ENCODE measurements around the gene TAF3.

The TAF3 gene

DNA sequence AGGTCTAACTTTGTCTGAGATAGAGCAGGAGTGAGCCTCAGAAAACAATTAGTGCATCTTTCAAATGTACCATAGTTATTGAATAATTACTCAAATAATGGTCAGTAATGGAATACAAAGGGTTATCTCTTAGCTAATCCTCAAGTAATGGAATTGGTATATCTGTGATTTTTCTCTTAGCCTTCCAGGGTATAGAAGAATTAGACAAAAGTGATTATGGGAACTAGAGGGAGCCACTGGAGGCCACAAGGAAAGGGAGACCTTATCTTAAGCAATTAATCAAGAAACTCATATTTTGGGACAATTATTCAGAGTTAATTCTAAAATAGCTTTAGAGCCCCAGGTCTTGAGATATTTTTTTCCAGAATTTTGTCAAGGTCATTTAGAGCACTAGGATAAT lies 126.2 kb downstream of the TAF3 start:
- Histone ChIP-seq H3K9me3 (ENCODE audit: control insufficient read depth, low read length) (no peaks in the 10 kb centered on the region), H3K9ac (ENCODE audit: low read length) (no peak overlapping the region), H3K4me3 (ENCODE audit: low read length) (no peak overlapping the region), H3K4me1 (ENCODE audit: control insufficient read depth, insufficient read depth, low read length) (peaks cover 6% of the 10 kb centered on the region), H3K27me3 (ENCODE audit: control insufficient read depth, insufficient read depth, low read length) (no peaks in the 10 kb centered on the region), H3K36me3 (ENCODE audit: control insufficient read depth, insufficient read depth, low read length) (no peaks in the 10 kb centered on the region)

DNA sequence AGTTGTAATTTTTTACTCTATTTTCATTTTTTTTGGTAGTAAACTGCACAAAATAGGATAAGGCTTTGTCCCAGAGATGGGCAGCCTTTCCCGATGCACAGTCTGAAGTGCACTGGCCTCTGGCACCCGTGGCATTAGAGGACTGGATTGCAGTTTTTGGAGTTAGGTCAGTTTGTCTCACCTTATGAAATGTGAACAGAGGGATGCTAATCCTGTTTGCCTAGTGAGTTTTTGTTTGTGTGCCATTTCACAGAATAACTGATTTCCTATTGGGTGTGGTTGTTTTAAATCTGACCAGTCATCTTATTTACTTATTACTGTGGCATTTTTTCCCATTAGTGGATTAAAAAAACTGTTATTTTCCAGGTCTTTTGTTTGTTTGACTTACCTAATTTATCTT lies 126.7 kb downstream of the TAF3 start:
- H3K36me3 ChIP-seq (ENCODE audit: control insufficient read depth, insufficient read depth, low read length), result no peaks in the 10 kb centered on the region
- H3K9me3 ChIP-seq (ENCODE audit: control insufficient read depth, low read length), result no peaks in the 10 kb centered on the region
- H3K9ac ChIP-seq (ENCODE audit: low read length), result no peak overlapping the region
- no peak overlapping the region for H3K4me3 ChIP-seq (ENCODE audit: low read length)
- H3K4me1 ChIP-seq (ENCODE audit: control insufficient read depth, insufficient read depth, low read length), result peaks cover 6% of the 10 kb centered on the region
- H3K27me3 ChIP-seq (ENCODE audit: control insufficient read depth, insufficient read depth, low read length), result no peaks in the 10 kb centered on the region

DNA sequence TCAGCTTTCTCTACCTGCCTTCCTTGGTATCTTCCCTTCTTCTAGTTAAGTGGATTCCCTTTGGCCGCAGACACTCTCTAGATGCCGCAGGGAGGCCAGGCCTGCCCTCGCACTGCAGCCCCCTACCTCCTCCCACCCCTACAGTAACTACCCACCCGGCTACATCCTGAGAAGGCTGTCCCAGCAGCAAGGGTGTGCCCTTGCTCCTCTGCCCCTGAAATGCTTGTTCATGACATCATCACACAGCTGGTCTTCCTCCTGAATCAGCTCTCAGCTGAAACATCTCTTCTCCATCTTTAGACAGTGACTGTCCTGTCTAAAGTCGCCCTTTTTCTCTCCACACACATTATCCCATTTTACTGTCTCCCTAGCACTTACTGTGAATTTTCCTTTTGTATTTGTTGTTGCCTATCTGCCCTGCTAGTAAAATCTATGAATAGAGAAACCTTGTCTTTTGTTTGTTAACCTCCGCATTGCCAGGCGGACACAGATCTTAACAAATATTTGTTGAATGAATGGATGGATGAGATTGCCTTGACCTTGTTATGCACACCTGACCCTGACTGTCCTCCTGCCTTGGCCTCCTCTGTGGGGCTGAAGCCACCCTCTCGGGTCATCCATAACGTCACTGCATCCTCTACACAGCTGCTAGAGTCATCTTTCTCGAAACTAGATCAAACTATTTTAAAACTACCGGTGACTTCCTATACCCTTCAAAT lies 127.3 kb downstream of the TAF3 start:
- H3K9ac ChIP-seq (ENCODE audit: low read length), result no peak overlapping the region
- no peaks in the 10 kb centered on the region for H3K36me3 ChIP-seq (ENCODE audit: control insufficient read depth, insufficient read depth, low read length)
- peaks cover 6% of the 10 kb centered on the region for H3K4me1 ChIP-seq (ENCODE audit: control insufficient read depth, insufficient read depth, low read length)
- no peaks in the 10 kb centered on the region for H3K27me3 ChIP-seq (ENCODE audit: control insufficient read depth, insufficient read depth, low read length)
- no peaks in the 10 kb centered on the region for H3K9me3 ChIP-seq (ENCODE audit: control insufficient read depth, low read length)
- no peak overlapping the region for H3K4me3 ChIP-seq (ENCODE audit: low read length)

DNA sequence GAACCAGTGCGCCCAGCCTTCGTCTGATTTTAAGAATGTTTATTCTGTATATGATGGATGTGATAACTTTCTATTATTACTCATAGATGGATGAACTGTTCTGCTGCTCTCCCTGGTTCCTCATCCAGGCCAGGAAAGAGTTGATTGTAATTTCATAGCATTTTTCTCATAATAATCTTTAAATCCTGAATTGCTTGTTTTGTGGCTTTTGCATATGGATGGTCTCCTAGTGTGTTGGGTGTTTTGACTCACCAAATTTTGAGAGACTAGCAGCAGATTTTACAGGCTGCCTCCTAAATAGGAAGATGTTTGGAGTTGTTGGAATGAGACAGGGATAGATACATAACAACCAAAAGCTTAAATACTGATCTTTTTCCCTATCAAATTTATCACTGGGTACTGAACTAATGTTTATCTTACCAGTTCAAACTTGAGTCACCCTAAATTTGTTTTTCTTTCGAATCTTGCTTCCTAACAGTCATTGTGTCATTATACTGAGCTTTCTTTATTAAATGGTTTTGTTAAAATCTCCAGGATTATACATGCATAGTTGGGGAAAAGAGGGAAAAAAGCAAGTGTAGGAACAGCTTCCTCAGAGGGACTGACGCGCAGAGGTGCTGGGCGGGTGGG lies 130.2 kb downstream of the TAF3 start:
- peaks cover 6% of the 10 kb centered on the region for H3K4me1 ChIP-seq (ENCODE audit: control insufficient read depth, insufficient read depth, low read length)
- H3K9ac ChIP-seq (ENCODE audit: low read length), result no peak overlapping the region
- H3K36me3 ChIP-seq (ENCODE audit: control insufficient read depth, insufficient read depth, low read length), result no peaks in the 10 kb centered on the region
- no peaks in the 10 kb centered on the region for H3K27me3 ChIP-seq (ENCODE audit: control insufficient read depth, insufficient read depth, low read length)
- H3K9me3 ChIP-seq (ENCODE audit: control insufficient read depth, low read length), result no peaks in the 10 kb centered on the region
- no peak overlapping the region for H3K4me3 ChIP-seq (ENCODE audit: low read length)

DNA sequence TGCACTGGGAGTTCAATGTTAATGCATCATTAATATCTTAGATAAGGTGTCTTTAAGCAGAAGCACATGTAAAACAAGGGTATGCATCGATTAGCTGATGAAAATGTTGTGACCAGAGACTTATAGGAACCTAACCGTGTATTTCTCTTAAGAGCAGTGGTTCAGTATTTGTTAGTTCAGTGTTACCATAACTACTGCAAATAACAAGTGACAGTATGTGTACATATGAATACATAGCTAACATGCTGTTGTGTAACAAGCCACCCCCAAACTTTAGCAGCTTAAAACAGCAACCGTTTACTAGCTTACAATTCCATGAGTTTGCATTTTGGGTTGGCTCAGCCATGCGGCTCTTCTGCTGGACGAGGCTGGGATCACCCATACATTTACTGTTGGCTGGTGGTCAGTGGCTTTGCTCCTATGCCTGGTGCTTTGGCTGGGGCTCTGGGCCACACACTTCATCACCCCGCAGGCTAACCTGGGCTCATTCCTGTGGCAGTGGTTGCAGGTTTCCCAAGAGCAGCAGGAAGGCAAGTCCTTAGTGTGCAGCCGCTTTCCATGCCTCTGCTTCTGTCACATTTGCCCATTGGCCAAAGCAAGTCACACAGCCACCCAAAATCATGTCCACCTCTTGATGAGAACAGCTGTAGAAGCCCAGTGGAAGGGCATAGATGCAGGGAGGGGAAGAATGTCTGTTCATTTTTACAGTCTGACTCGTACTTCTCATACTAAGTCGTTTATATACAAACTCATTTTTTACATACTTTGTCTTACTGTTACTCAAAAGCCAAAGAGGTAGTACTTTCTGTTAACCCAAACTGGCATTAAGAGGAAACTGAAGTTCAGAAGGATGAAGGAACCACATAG lies 132.9 kb downstream of the TAF3 start:
- Histone ChIP-seq H3K9ac (ENCODE audit: low read length) (no peak overlapping the region), H3K9me3 (ENCODE audit: control insufficient read depth, low read length) (no peaks in the 10 kb centered on the region), H3K36me3 (ENCODE audit: control insufficient read depth, insufficient read depth, low read length) (no peaks in the 10 kb centered on the region), H3K4me3 (ENCODE audit: low read length) (no peak overlapping the region), H3K27me3 (ENCODE audit: control insufficient read depth, insufficient read depth, low read length) (no peaks in the 10 kb centered on the region), H3K4me1 (ENCODE audit: control insufficient read depth, insufficient read depth, low read length) (peaks cover 6% of the 10 kb centered on the region)

DNA sequence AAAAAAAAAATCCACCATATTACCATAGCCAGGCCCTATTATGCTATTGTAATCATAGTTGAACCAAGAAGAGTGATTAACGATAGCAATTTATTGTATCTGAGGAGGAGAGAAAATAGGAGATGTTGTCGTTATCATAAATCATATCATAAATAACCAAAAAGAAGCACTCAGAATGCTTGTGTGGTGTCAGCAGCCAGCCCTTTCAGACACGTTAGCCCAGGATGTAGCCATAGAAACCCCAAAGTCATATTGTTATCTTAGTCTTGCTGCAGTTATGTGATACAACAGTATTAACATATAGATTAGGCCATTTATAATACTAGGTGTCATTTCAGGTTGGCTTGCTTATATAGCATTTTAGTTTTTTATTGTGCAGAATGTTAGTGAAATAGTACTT lies 134.0 kb downstream of the TAF3 start:
- H3K9ac ChIP-seq (ENCODE audit: low read length), result no peak overlapping the region
- peaks cover 6% of the 10 kb centered on the region for H3K4me1 ChIP-seq (ENCODE audit: control insufficient read depth, insufficient read depth, low read length)
- H3K9me3 ChIP-seq (ENCODE audit: control insufficient read depth, low read length), result no peaks in the 10 kb centered on the region
- H3K36me3 ChIP-seq (ENCODE audit: control insufficient read depth, insufficient read depth, low read length), result no peaks in the 10 kb centered on the region
- no peak overlapping the region for H3K4me3 ChIP-seq (ENCODE audit: low read length)
- H3K27me3 ChIP-seq (ENCODE audit: control insufficient read depth, insufficient read depth, low read length), result no peaks in the 10 kb centered on the region

DNA sequence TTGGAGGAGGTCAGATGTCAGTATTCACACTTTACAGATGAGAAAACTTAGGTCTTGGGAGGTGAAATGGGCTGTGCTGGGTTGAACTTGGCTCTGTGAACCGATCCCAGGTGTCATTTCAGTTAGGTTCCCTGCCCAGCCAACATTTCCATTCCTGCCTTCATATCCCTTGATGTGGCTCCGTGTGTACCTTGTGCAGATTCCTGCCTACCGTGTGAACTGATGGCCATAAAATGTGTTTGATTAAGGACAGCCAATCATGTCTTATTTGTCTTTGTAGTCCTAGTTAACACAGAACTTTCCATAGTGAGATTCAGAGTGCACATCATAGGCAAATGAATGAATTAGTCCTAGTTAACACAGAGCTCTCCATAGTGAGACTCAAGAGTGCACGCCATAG lies 135.1 kb downstream of the TAF3 start:
- peaks cover 5% of the 10 kb centered on the region for H3K4me1 ChIP-seq (ENCODE audit: control insufficient read depth, insufficient read depth, low read length)

DNA sequence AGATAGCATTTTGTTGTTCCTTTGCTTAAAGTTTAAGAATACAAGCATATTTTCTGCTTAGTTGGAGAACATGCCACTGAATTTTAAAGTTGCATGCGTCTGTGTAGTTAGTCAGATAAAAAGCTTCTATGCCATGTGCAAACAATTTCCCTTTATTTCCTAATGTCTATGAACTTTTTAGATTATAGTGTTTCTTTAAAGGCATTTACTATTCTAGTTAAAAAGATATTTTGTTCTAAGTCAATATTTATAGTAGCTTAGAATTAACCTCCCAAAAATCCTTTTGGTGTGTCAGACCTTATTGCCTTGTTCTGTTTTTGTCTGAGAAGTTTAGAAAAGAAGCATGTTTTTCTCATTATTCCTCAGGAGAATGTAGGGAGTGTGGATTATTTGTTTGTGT lies 137.1 kb downstream of the TAF3 start:
- no peak overlapping the region for H3K4me3 ChIP-seq (ENCODE audit: low read length)
- no peaks in the 10 kb centered on the region for H3K4me1 ChIP-seq (ENCODE audit: control insufficient read depth, insufficient read depth, low read length)
- no peaks in the 10 kb centered on the region for H3K27me3 ChIP-seq (ENCODE audit: control insufficient read depth, insufficient read depth, low read length)
- no peaks in the 10 kb centered on the region for H3K9me3 ChIP-seq (ENCODE audit: control insufficient read depth, low read length)
- no peaks in the 10 kb centered on the region for H3K36me3 ChIP-seq (ENCODE audit: control insufficient read depth, insufficient read depth, low read length)
- H3K9ac ChIP-seq (ENCODE audit: low read length), result no peak overlapping the region

More for the DNA sequence above, 135.1 kb downstream of the TAF3 start:
- H3K36me3 ChIP-seq (ENCODE audit: control insufficient read depth, insufficient read depth, low read length), result no peaks in the 10 kb centered on the region
- H3K9ac ChIP-seq (ENCODE audit: low read length), result no peak overlapping the region
- no peaks in the 10 kb centered on the region for H3K9me3 ChIP-seq (ENCODE audit: control insufficient read depth, low read length)
- H3K27me3 ChIP-seq (ENCODE audit: control insufficient read depth, insufficient read depth, low read length), result no peaks in the 10 kb centered on the region
- H3K4me3 ChIP-seq (ENCODE audit: low read length), result no peak overlapping the region

DNA sequence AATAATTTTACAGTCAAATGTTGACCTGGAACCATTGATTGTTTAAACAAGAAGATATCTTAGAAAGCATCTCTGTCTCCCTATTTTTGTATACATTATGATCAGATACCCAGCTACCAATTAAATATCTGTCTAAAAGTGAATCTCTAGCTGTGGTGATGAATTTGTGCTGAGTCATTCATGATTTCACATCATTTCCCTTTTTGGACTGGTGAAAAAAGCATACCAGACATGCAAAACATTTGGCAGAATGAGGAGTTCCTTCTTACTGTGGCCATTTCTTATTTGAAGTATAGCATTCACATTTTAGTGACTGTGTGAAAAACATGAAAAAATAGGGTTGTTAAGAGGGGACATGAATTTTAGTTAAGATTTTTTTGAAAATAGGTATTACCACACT lies 138.2 kb downstream of the TAF3 start:
- Histone ChIP-seq H3K4me1 (ENCODE audit: control insufficient read depth, insufficient read depth, low read length) (no peaks in the 10 kb centered on the region), H3K4me3 (ENCODE audit: low read length) (no peak overlapping the region), H3K9ac (ENCODE audit: low read length) (no peak overlapping the region), H3K36me3 (ENCODE audit: control insufficient read depth, insufficient read depth, low read length) (no peaks in the 10 kb centered on the region), H3K27me3 (ENCODE audit: control insufficient read depth, insufficient read depth, low read length) (no peaks in the 10 kb centered on the region), H3K9me3 (ENCODE audit: control insufficient read depth, low read length) (no peaks in the 10 kb centered on the region)

DNA sequence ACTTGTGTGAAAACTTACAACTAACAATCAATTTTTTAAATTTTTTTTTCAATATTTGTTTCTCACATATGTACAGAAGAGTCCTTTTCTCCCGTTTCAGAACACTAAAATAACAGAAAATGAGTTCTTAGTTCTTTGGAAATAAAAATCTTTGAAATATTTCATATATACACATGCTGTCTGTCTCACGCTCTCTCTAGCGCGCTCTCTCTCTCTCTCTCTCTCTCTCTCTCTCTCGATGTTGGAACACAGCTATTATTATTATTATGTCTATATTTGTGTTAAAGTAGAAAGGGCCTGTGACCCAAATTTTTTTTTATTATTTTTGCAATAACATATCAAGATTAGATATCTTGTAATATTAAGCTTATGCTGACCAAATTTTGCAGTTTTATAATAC lies 139.3 kb downstream of the TAF3 start:
- Histone ChIP-seq H3K4me3 (ENCODE audit: low read length) (no peak overlapping the region), H3K9ac (ENCODE audit: low read length) (no peak overlapping the region), H3K4me1 (ENCODE audit: control insufficient read depth, insufficient read depth, low read length) (no peaks in the 10 kb centered on the region), H3K27me3 (ENCODE audit: control insufficient read depth, insufficient read depth, low read length) (no peaks in the 10 kb centered on the region), H3K9me3 (ENCODE audit: control insufficient read depth, low read length) (no peaks in the 10 kb centered on the region), H3K36me3 (ENCODE audit: control insufficient read depth, insufficient read depth, low read length) (no peaks in the 10 kb centered on the region)

DNA sequence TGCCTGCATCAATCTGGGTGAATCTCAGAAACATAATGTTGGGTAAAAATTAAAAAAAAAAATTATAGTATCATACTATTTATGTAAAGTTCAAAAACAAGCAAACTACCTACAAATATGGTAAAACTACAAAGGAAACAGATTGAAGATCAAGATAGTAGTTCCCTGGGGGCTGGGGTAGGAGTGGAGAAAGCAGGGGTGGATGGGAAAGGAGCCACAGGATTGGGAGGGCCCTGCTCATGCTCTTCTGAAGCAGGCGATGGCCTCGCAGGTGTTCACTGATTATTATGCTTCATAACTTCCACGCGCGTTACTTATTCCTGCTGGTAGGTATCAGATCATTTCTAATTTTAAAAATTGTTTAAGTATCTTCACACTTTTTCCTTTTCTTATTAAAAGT lies 140.1 kb downstream of the TAF3 start:
- Histone ChIP-seq H3K36me3 (ENCODE audit: control insufficient read depth, insufficient read depth, low read length) (no peaks in the 10 kb centered on the region), H3K9ac (ENCODE audit: low read length) (no peak overlapping the region), H3K9me3 (ENCODE audit: control insufficient read depth, low read length) (no peaks in the 10 kb centered on the region), H3K4me3 (ENCODE audit: low read length) (no peak overlapping the region), H3K4me1 (ENCODE audit: control insufficient read depth, insufficient read depth, low read length) (no peaks in the 10 kb centered on the region), H3K27me3 (ENCODE audit: control insufficient read depth, insufficient read depth, low read length) (no peaks in the 10 kb centered on the region)

DNA sequence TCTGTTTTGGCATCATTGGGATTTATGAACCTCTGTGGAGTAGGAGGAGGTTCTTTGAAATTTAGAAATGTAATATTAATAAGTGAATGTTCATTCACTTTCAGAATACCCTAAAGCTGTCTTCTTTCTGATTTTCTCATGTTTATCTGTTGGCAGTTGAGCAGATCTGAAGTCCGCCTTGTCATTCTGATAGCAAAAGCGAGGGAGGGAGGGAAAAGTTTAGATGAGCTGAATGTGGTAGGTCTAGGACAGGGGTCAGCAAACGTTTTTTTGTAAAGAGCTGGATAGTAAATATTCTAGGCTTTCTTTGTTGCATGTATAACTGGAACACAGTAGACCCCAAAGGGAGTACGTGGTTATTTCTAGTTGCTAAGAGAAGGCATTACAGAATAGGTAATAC lies 141.8 kb downstream of the TAF3 start:
- Histone ChIP-seq H3K4me1 (ENCODE audit: control insufficient read depth, insufficient read depth, low read length) (no peaks in the 10 kb centered on the region), H3K9me3 (ENCODE audit: control insufficient read depth, low read length) (no peaks in the 10 kb centered on the region), H3K27me3 (ENCODE audit: control insufficient read depth, insufficient read depth, low read length) (no peaks in the 10 kb centered on the region), H3K9ac (ENCODE audit: low read length) (no peak overlapping the region), H3K36me3 (ENCODE audit: control insufficient read depth, insufficient read depth, low read length) (no peaks in the 10 kb centered on the region), H3K4me3 (ENCODE audit: low read length) (no peak overlapping the region)
